B cell (primary cell): Measurements from ENCODE around the gene ELP2. TPM values are rescaled to one million over a fixed set of nuclear protein-coding genes. Genes with fewer than 3 reads are reported as not detected.
"Not testable (repeated sequence)": the region's sequence is repeated elsewhere in the genome, so short reads cannot be mapped to it uniquely, and the experiment has no call there.

Experiments used
- ATAC-seq: fragments of 200-7000 bp; cut with Tn5 transposase; one replicate; pipeline ENCODE4 v1.10.0; 2021; ENCODE audit warnings: low read depth, mild to moderate bottlenecking, moderate number of reproducible peaks, moderate library complexity
- CTCF ChIA-PET: fragments of 350-600 bp; sonication (Branson Sonifier 250); formaldehyde crosslinking; loops from one replicate; lab custom pipeline; 2021; ENCODE audit warnings: antibody characterized with exemption, inconsistent platforms; lab: Charles Lee
- POLR2A ChIA-PET: fragments of 350-600 bp; sonication (Branson Sonifier 250); formaldehyde crosslinking; loops from one replicate; lab custom pipeline; 2021; ENCODE audit warnings: antibody characterized with exemption; lab: Charles Lee
- DNase-seq: peaks from one replicate; pipeline ENCODE4 v3.0.0; 2013
- H2AFZ ChIP-seq: 2 replicates; pipeline ENCODE4 v1.6.1; 2012; ENCODE audit warnings: mild to moderate bottlenecking, low read depth, low read length; ENCODE audit not compliant: insufficient read depth, poor library complexity, severe bottlenecking
- H3K27ac ChIP-seq, 2 donors: 1 replicate in 1 of 2; 2 replicates in 1 of 2; pipeline ENCODE4 v1.5.1; 2012 to 2013; ENCODE audit warnings: low read length in 2 of 2, mild to moderate bottlenecking in 2 of 2, moderate library complexity in 1 of 2
- H3K27me3 ChIP-seq, 4 experiments: fragments of 200-600 bp in 1 of 4; sonication (generic) in 1 of 4; replicated peaks in 1 of 4; 1 replicate in 2 of 4; 2 replicates in 2 of 4; pipeline versions ENCODE4 v1.6.1 to v1.7.0; 2013 to 2016; ENCODE audit warnings: low read length in 3 of 4, mild to moderate bottlenecking in 2 of 4, mixed read lengths in 1 of 4, moderate library complexity in 1 of 4; ENCODE audit not compliant: insufficient read depth in 4 of 4, control insufficient read depth in 3 of 4; ENCODE audit errors: control extremely low read depth in 1 of 4
- H3K36me3 ChIP-seq, 2 experiments: replicated peaks in 1 of 2; 1 replicate in 1 of 2; 2 replicates in 1 of 2; pipeline versions ENCODE4 v1.6.1 to v1.7.1; 2013; ENCODE audit warnings: low read length in 1 of 2; ENCODE audit not compliant: insufficient read depth in 2 of 2, control insufficient read depth in 1 of 2; ENCODE audit errors: control extremely low read depth in 1 of 2, extremely low read depth in 1 of 2
- H3K4me1 ChIP-seq, 2 donors: fragments of 200-600 bp in 1 of 2; sonication (generic) in 1 of 2; 1 replicate in 1 of 2; 2 replicates in 1 of 2; pipeline versions ENCODE4 v1.5.1 to v1.6.1; 2013 to 2017; ENCODE audit warnings: low read length in 2 of 2; ENCODE audit not compliant: control insufficient read depth in 2 of 2, insufficient read depth in 2 of 2
- H3K4me2 ChIP-seq: replicated peaks from 2 replicates; pipeline ENCODE3; 2012; ENCODE audit warnings: mild to moderate bottlenecking, low read depth, low read length; ENCODE audit not compliant: poor library complexity, severe bottlenecking
- H3K4me3 ChIP-seq, 5 experiments: fragments of 200-600 bp in 1 of 5; sonication (generic) in 1 of 5; 1 replicate in 3 of 5; 2 replicates in 2 of 5; pipeline versions ENCODE4 v1.5.1 to v1.7.0; 2011 to 2016; ENCODE audit warnings: low read length in 4 of 5, mild to moderate bottlenecking in 4 of 5, low read depth in 2 of 5, control low read depth in 1 of 5, moderate library complexity in 1 of 5; ENCODE audit not compliant: insufficient read depth in 1 of 5; ENCODE audit errors: control extremely low read depth in 1 of 5, extremely low read depth in 1 of 5
- H3K79me2 ChIP-seq: fragments of 200-600 bp; sonication (generic); one replicate; pipeline ENCODE4 v1.6.0; 2016; ENCODE audit warnings: low read length; ENCODE audit not compliant: control insufficient read depth, insufficient read depth
- H3K9ac ChIP-seq: fragments of 200-600 bp; sonication (generic); 2 replicates; pipeline ENCODE4 v1.6.1; 2017; ENCODE audit warnings: mild to moderate bottlenecking, low read length, moderate library complexity
- H3K9me3 ChIP-seq, 3 donors: one replicate each; pipeline versions ENCODE4 v1.6.1 to v1.7.1; 2013; ENCODE audit warnings: low read length in 2 of 3; ENCODE audit not compliant: control insufficient read depth in 2 of 3, insufficient read depth in 1 of 3; ENCODE audit errors: control extremely low read depth in 1 of 3
- H4K20me1 ChIP-seq: 2 replicates; pipeline ENCODE4 v1.6.0; 2012; ENCODE audit warnings: mild to moderate bottlenecking, low read length; ENCODE audit not compliant: insufficient read depth, control insufficient read depth, poor library complexity, severe bottlenecking
- H3K27ac Mint-ChIP-seq: one replicate; pipeline ENCODE4 v1.8.0; 2021; ENCODE audit warnings: mixed read lengths
- H3K27me3 Mint-ChIP-seq: one replicate; pipeline ENCODE4 v1.8.0; 2021; ENCODE audit warnings: mixed read lengths
- H3K4me1 Mint-ChIP-seq: one replicate; pipeline ENCODE4 v1.8.0; 2021; ENCODE audit warnings: mixed read lengths
- H3K4me3 Mint-ChIP-seq: one replicate; pipeline ENCODE4 v1.8.0; 2021; ENCODE audit warnings: mixed read lengths
- H3K9me3 Mint-ChIP-seq: one replicate; pipeline ENCODE4 v1.8.0; 2022; ENCODE audit warnings: mixed read lengths; ENCODE audit not compliant: insufficient read depth
- WGBS: methylation state at CpG from one replicate; pipeline ENCODE4 v1.1.5; 2013; ENCODE audit warnings: missing lambda C conversion rate; ENCODE audit not compliant: insufficient coverage; 5-methylcytosine and 5-hydroxymethylcytosine counted together
- intact Hi-C: fragments of 100-400 bp; cut with micrococcal nuclease; formaldehyde crosslinking; loops from one replicate; pipeline ENCODE4 v1.10.0; 2022
- polyA plus RNA-seq: library from polyadenylated mRNA; depleted of rRNA; stranded (reverse); fragments of >200 nt; gene quantifications from 2 replicates; pipeline ENCODE4 v1.2.3, GENCODE V29; 2012
- total RNA-seq, 2 donors: library from RNA; stranded (reverse); fragments of 120-200 nt in 1 of 2; gene quantifications; 1 replicate in 1 of 2; 2 replicates in 1 of 2; pipeline versions ENCODE4 v1.2.3 to v1.2.4, GENCODE V29; 2013 to 2022
- TF ChIP-seq, protein P1 (sequence below): fragments of 200-600 bp; IDR thresholded peaks from one replicate; pipeline ENCODE4 v1.8.0; 2022; ENCODE audit warnings: antibody characterized with exemption, mild to moderate bottlenecking

The ELP2 gene
- total and polyA plus RNA-seq, 2 donors (not counting 1 experiment from before 2014, with no cell fraction given) = 45.7 to 137 TPM

DNA sequence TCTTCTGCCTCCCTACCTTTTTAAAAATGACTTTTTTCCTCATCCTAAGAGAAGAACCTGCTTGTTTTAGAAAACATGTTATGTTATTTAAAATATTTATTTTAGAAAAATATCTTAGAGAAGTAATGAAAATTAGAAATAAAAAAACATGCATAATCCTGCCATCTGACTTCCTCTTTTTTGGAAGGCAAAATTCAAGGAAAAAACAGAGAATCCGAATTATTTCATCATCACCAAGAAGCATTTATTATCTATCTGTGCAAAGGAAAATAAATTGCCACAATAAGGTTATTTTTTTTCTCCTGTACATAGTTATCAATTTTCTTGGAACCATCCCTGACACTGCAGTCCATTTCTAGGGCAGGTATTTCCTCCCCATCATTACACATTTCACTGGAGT is 15.0 kb upstream of the ELP2 start:
- ChIA-PET POLR2A (no interaction called here), CTCF (no interaction called here)
- no peak overlapping the region for H3K4me3 Mint-ChIP-seq
- H3K4me3 ChIP-seq = no peak overlapping the region
- no peaks in the 10 kb centered on the region for H3K9me3 Mint-ChIP-seq
- no peaks in the 10 kb centered on the region for H4K20me1 ChIP-seq
- TF ChIP-seq, protein P1, sequence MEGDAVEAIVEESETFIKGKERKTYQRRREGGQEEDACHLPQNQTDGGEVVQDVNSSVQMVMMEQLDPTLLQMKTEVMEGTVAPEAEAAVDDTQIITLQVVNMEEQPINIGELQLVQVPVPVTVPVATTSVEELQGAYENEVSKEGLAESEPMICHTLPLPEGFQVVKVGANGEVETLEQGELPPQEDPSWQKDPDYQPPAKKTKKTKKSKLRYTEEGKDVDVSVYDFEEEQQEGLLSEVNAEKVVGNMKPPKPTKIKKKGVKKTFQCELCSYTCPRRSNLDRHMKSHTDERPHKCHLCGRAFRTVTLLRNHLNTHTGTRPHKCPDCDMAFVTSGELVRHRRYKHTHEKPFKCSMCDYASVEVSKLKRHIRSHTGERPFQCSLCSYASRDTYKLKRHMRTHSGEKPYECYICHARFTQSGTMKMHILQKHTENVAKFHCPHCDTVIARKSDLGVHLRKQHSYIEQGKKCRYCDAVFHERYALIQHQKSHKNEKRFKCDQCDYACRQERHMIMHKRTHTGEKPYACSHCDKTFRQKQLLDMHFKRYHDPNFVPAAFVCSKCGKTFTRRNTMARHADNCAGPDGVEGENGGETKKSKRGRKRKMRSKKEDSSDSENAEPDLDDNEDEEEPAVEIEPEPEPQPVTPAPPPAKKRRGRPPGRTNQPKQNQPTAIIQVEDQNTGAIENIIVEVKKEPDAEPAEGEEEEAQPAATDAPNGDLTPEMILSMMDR = no peak
- H3K27me3 ChIP-seq = no peaks in the 10 kb centered on the region
- H3K4me1 ChIP-seq = no peaks in the 10 kb centered on the region
- no peak overlapping the region for H3K27ac Mint-ChIP-seq
- H3K79me2 ChIP-seq = no peaks in the 10 kb centered on the region
- intact Hi-C loops = no loop called here
- DNase-seq (no peak), ATAC-seq (no peak)
- no peak overlapping the region for H3K4me2 ChIP-seq
- H3K9me3 ChIP-seq = no peaks in the 10 kb centered on the region
- no peak overlapping the region for H3K27ac ChIP-seq
- H3K27me3 Mint-ChIP-seq = no peaks in the 10 kb centered on the region
- no peak overlapping the region for H3K9ac ChIP-seq
- WGBS = no CpG with 5 or more reads among the region's 1 CpG
- H3K4me1 Mint-ChIP-seq = no peaks in the 10 kb centered on the region
- no peak overlapping the region for H2AFZ ChIP-seq
- H3K36me3 ChIP-seq = peaks cover 0 to 64% of the 10 kb centered on the region in 2 experiments

DNA sequence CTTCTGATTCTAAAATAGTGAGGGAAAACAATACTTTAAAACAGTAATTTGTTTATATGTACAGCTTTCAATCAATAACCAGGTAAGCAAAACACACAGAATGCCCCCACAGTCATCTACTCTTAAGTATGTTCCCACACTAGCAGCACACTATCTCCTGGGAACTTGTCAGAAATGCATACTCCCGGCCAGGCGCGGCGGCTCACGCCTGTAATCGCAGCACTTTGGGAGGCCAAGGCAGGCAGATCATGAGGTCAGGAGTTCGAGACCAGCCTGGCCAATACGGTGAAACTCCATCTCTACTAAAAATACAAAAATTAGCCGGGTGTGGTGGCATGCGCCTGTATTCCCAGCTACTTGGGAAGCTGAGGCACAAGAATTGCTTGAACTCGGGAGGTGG is 12.9 kb upstream of the ELP2 start:
- H4K20me1 ChIP-seq, H3K79me2 ChIP-seq, ATAC-seq, H3K4me1 ChIP-seq, POLR2A ChIA-PET, H3K9me3 ChIP-seq, H3K27ac Mint-ChIP-seq, H3K9me3 Mint-ChIP-seq, H3K27ac ChIP-seq, H3K4me1 Mint-ChIP-seq, H3K9ac ChIP-seq, H3K4me3 ChIP-seq, H3K4me2 ChIP-seq, H2AFZ ChIP-seq, H3K27me3 ChIP-seq, DNase-seq, H3K4me3 Mint-ChIP-seq, H3K27me3 Mint-ChIP-seq, intact Hi-C loops: not testable (repeated sequence)
- WGBS = 93% methylated on average over 10 of the region's 11 CpGs
- H3K36me3 ChIP-seq = peaks cover 0 to 63% of the 10 kb centered on the region in 2 experiments
- CTCF ChIA-PET = interaction anchor here (1.2 kb wide), 1 partner anchor 168 kb away, joined by 3 read pairs; no protein-coding TSS in a partner anchor
